Measurements from ENCODE around the gene TRDMT1.
"Not testable (repeated sequence)": the region's sequence is repeated elsewhere in the genome, so short reads cannot be mapped to it uniquely, and the experiment has no call there.

TRDMT1 gene

GRCh38 chr10:17116193-17116592, 85.3 kb downstream of the TRDMT1 start:
- Histone ChIP-seq H3K36me3 (ENCODE audit: control insufficient read depth, insufficient read depth, low read length) (no peaks in the 10 kb centered on the region), H3K27ac (ENCODE audit: low read depth, low read length) (no peak overlapping the region), H3K4me3 (ENCODE audit: low read length) (no peak overlapping the region), H3K27me3 (ENCODE audit: insufficient read depth, low read length, poor library complexity) (no peaks in the 10 kb centered on the region), H3K4me1 (ENCODE audit: control insufficient read depth, low read depth, low read length) (peaks cover 5% of the 10 kb centered on the region), H3K23ac (ENCODE audit: low read length) (no peak overlapping the region), H3K4ac (ENCODE audit: low read depth, low read length) (no peak overlapping the region), H3K18ac (ENCODE audit: low read length) (no peak overlapping the region), H2AK5ac (ENCODE audit: low read length) (peak overlapping the region; percentile 49), H3K79me2 (ENCODE audit: control insufficient read depth, insufficient read depth, low read length) (no peaks in the 10 kb centered on the region), H4K8ac (ENCODE audit: low read depth, low read length) (no peak overlapping the region), H2BK15ac (replicated peaks; ENCODE audit: low read depth) (no peak overlapping the region), H3K4me2 (ENCODE audit: low read length) (no peak overlapping the region), H3K56ac (ENCODE audit: low read length) (no peak overlapping the region), H3K79me1 (ENCODE audit: low read length) (no peaks in the 10 kb centered on the region), H2BK5ac (ENCODE audit: low read length) (no peak overlapping the region), H4K5ac (ENCODE audit: low read length) (no peak overlapping the region), H2BK120ac (ENCODE audit: low read depth, low read length) (no peak overlapping the region), H3K9ac (ENCODE audit: low read length) (no peak overlapping the region)
- DNase-seq, result no peak
- no CpG with 5 or more reads among the region's 5 CpGs for WGBS (ENCODE audit: extremely low coverage, insufficient coverage, low lambda C conversion rate)

- H3K9ac ChIP-seq (ENCODE audit: low read length), result no peak overlapping the region
- H3K23ac ChIP-seq (ENCODE audit: low read length), result no peak overlapping the region
- WGBS (ENCODE audit: extremely low coverage, insufficient coverage, low lambda C conversion rate), result no CpG with 5 or more reads among the region's 5 CpGs
- H3K4ac ChIP-seq (ENCODE audit: low read depth, low read length), result no peak overlapping the region
- no peaks in the 10 kb centered on the region for H3K27me3 ChIP-seq (ENCODE audit: insufficient read depth, low read length, poor library complexity)
- H2BK5ac ChIP-seq (ENCODE audit: low read length), result no peak overlapping the region
- H2BK15ac ChIP-seq (replicated peaks; ENCODE audit: low read depth), result no peak overlapping the region
- H3K56ac ChIP-seq (ENCODE audit: low read length), result no peak overlapping the region
- peak; percentile 56 for DNase-seq
- H2BK120ac ChIP-seq (ENCODE audit: low read depth, low read length), result no peak overlapping the region
- no peaks in the 10 kb centered on the region for H3K79me2 ChIP-seq (ENCODE audit: control insufficient read depth, insufficient read depth, low read length)
- H3K4me3 ChIP-seq (ENCODE audit: low read length), result no peak overlapping the region
- peaks cover 5% of the 10 kb centered on the region for H3K4me1 ChIP-seq (ENCODE audit: control insufficient read depth, low read depth, low read length)
- H3K27ac ChIP-seq (ENCODE audit: low read depth, low read length), result no peak overlapping the region
- no peak overlapping the region for H4K8ac ChIP-seq (ENCODE audit: low read depth, low read length)
- H3K4me2 ChIP-seq (ENCODE audit: low read length), result no peak overlapping the region
- no peak overlapping the region for H2AK5ac ChIP-seq (ENCODE audit: low read length)
- H3K18ac ChIP-seq (ENCODE audit: low read length), result peak overlapping the region; percentile 28
- H3K36me3 ChIP-seq (ENCODE audit: control insufficient read depth, insufficient read depth, low read length), result no peaks in the 10 kb centered on the region
- H4K5ac ChIP-seq (ENCODE audit: low read length), result no peak overlapping the region
- H3K79me1 ChIP-seq (ENCODE audit: low read length), result no peaks in the 10 kb centered on the region
Observed at GRCh38 chr10:17115683-17116082, 85.8 kb downstream of the TRDMT1 start.

GRCh38 chr10:17114878-17115444, 86.5 kb downstream of the TRDMT1 start:
- not testable (repeated sequence) for H4K5ac ChIP-seq (ENCODE audit: low read length); H2BK120ac ChIP-seq (ENCODE audit: low read depth, low read length); H2AK5ac ChIP-seq (ENCODE audit: low read length); H3K4me3 ChIP-seq (ENCODE audit: low read length); H3K56ac ChIP-seq (ENCODE audit: low read length); H3K79me1 ChIP-seq (ENCODE audit: low read length); H3K4me1 ChIP-seq (ENCODE audit: control insufficient read depth, low read depth, low read length); H3K27ac ChIP-seq (ENCODE audit: low read depth, low read length); H4K8ac ChIP-seq (ENCODE audit: low read depth, low read length); H3K9ac ChIP-seq (ENCODE audit: low read length); H2BK15ac ChIP-seq (replicated peaks; ENCODE audit: low read depth); H3K79me2 ChIP-seq (ENCODE audit: control insufficient read depth, insufficient read depth, low read length); H3K23ac ChIP-seq (ENCODE audit: low read length); H3K4me2 ChIP-seq (ENCODE audit: low read length); H3K36me3 ChIP-seq (ENCODE audit: control insufficient read depth, insufficient read depth, low read length); H3K4ac ChIP-seq (ENCODE audit: low read depth, low read length); H3K27me3 ChIP-seq (ENCODE audit: insufficient read depth, low read length, poor library complexity)
- peak overlapping the region; percentile 15 for H2BK5ac ChIP-seq (ENCODE audit: low read length)
- H3K18ac ChIP-seq (ENCODE audit: low read length), result peak overlapping the region; percentile 28
- peak; percentile 53 for DNase-seq
- WGBS (ENCODE audit: extremely low coverage, insufficient coverage, low lambda C conversion rate), result no CpG with 5 or more reads among the region's 13 CpGs

GRCh38 chr10:17113889-17114540, 87.5 kb downstream of the TRDMT1 start:
- Histone ChIP-seq H3K23ac (ENCODE audit: low read length) (no peak overlapping the region), H3K56ac (ENCODE audit: low read length) (no peak overlapping the region), H2BK5ac (ENCODE audit: low read length) (no peak overlapping the region), H2AK5ac (ENCODE audit: low read length) (no peak overlapping the region), H3K79me1 (ENCODE audit: low read length) (no peaks in the 10 kb centered on the region), H3K79me2 (ENCODE audit: control insufficient read depth, insufficient read depth, low read length) (no peaks in the 10 kb centered on the region), H3K9ac (ENCODE audit: low read length) (no peak overlapping the region), H3K4ac (ENCODE audit: low read depth, low read length) (no peak overlapping the region), H3K27ac (ENCODE audit: low read depth, low read length) (no peak overlapping the region), H2BK120ac (ENCODE audit: low read depth, low read length) (no peak overlapping the region), H4K5ac (ENCODE audit: low read length) (no peak overlapping the region), H2BK15ac (replicated peaks; ENCODE audit: low read depth) (no peak overlapping the region), H3K4me2 (ENCODE audit: low read length) (no peak overlapping the region), H3K18ac (ENCODE audit: low read length) (no peak overlapping the region), H3K4me3 (ENCODE audit: low read length) (no peak overlapping the region), H3K27me3 (ENCODE audit: insufficient read depth, low read length, poor library complexity) (no peaks in the 10 kb centered on the region), H3K36me3 (ENCODE audit: control insufficient read depth, insufficient read depth, low read length) (no peaks in the 10 kb centered on the region), H3K4me1 (ENCODE audit: control insufficient read depth, low read depth, low read length) (peaks cover 5% of the 10 kb centered on the region), H4K8ac (ENCODE audit: low read depth, low read length) (no peak overlapping the region)
- DNase-seq, result no peak
- no CpG with 5 or more reads among the region's 7 CpGs for WGBS (ENCODE audit: extremely low coverage, insufficient coverage, low lambda C conversion rate)

- no peak for DNase-seq
- no peak overlapping the region for H2BK5ac ChIP-seq (ENCODE audit: low read length)
- H3K27me3 ChIP-seq (ENCODE audit: insufficient read depth, low read length, poor library complexity), result no peaks in the 10 kb centered on the region
- H2BK15ac ChIP-seq (replicated peaks; ENCODE audit: low read depth), result no peak overlapping the region
- H3K36me3 ChIP-seq (ENCODE audit: control insufficient read depth, insufficient read depth, low read length), result no peaks in the 10 kb centered on the region
- no peak overlapping the region for H3K4me3 ChIP-seq (ENCODE audit: low read length)
- H3K18ac ChIP-seq (ENCODE audit: low read length), result no peak overlapping the region
- H3K79me1 ChIP-seq (ENCODE audit: low read length), result no peaks in the 10 kb centered on the region
- H4K5ac ChIP-seq (ENCODE audit: low read length), result no peak overlapping the region
- H3K79me2 ChIP-seq (ENCODE audit: control insufficient read depth, insufficient read depth, low read length), result no peaks in the 10 kb centered on the region
- no peak overlapping the region for H2BK120ac ChIP-seq (ENCODE audit: low read depth, low read length)
- H3K9ac ChIP-seq (ENCODE audit: low read length), result no peak overlapping the region
- no CpG with 5 or more reads among the region's 4 CpGs for WGBS (ENCODE audit: extremely low coverage, insufficient coverage, low lambda C conversion rate)
- H3K4ac ChIP-seq (ENCODE audit: low read depth, low read length), result no peak overlapping the region
- no peak overlapping the region for H2AK5ac ChIP-seq (ENCODE audit: low read length)
- H3K4me2 ChIP-seq (ENCODE audit: low read length), result no peak overlapping the region
- H3K27ac ChIP-seq (ENCODE audit: low read depth, low read length), result no peak overlapping the region
- no peak overlapping the region for H3K23ac ChIP-seq (ENCODE audit: low read length)
- H3K4me1 ChIP-seq (ENCODE audit: control insufficient read depth, low read depth, low read length), result peaks cover 5% of the 10 kb centered on the region
- H3K56ac ChIP-seq (ENCODE audit: low read length), result no peak overlapping the region
- no peak overlapping the region for H4K8ac ChIP-seq (ENCODE audit: low read depth, low read length)
Observed at GRCh38 chr10:17113346-17113745, 88.1 kb downstream of the TRDMT1 start.

GRCh38 chr10:17112566-17112965, 88.9 kb downstream of the TRDMT1 start:
- no peak for DNase-seq
- H2BK120ac ChIP-seq (ENCODE audit: low read depth, low read length), result no peak overlapping the region
- H3K36me3 ChIP-seq (ENCODE audit: control insufficient read depth, insufficient read depth, low read length), result no peaks in the 10 kb centered on the region
- H3K27ac ChIP-seq (ENCODE audit: low read depth, low read length), result no peak overlapping the region
- no peak overlapping the region for H3K9ac ChIP-seq (ENCODE audit: low read length)
- H2BK5ac ChIP-seq (ENCODE audit: low read length), result no peak overlapping the region
- no CpG with 5 or more reads among the region's 3 CpGs for WGBS (ENCODE audit: extremely low coverage, insufficient coverage, low lambda C conversion rate)
- H3K18ac ChIP-seq (ENCODE audit: low read length), result no peak overlapping the region
- no peak overlapping the region for H3K23ac ChIP-seq (ENCODE audit: low read length)
- no peak overlapping the region for H3K56ac ChIP-seq (ENCODE audit: low read length)
- H2AK5ac ChIP-seq (ENCODE audit: low read length), result no peak overlapping the region
- no peak overlapping the region for H4K8ac ChIP-seq (ENCODE audit: low read depth, low read length)
- no peaks in the 10 kb centered on the region for H3K79me1 ChIP-seq (ENCODE audit: low read length)
- no peak overlapping the region for H2BK15ac ChIP-seq (replicated peaks; ENCODE audit: low read depth)
- H3K27me3 ChIP-seq (ENCODE audit: insufficient read depth, low read length, poor library complexity), result no peaks in the 10 kb centered on the region
- no peak overlapping the region for H3K4me2 ChIP-seq (ENCODE audit: low read length)
- peaks cover 5% of the 10 kb centered on the region for H3K4me1 ChIP-seq (ENCODE audit: control insufficient read depth, low read depth, low read length)
- no peak overlapping the region for H3K4ac ChIP-seq (ENCODE audit: low read depth, low read length)
- H3K79me2 ChIP-seq (ENCODE audit: control insufficient read depth, insufficient read depth, low read length), result no peaks in the 10 kb centered on the region
- no peak overlapping the region for H3K4me3 ChIP-seq (ENCODE audit: low read length)
- no peak overlapping the region for H4K5ac ChIP-seq (ENCODE audit: low read length)
